OCI-LY3 (cell line): ENCODE data around the gene TEX14.

ENCODE experiments used
- H2AFZ ChIP-seq: fragments of 200-600, 300-600 bp; shearing (Covaris generic); 2 replicates; pipeline ENCODE4 v1.6.0; 2014; ENCODE audit warnings: antibody characterized with exemption, low read depth, low read length
- H3K27ac ChIP-seq: fragments of 200-600, 300-600 bp; sonication (generic); 2 replicates; pipeline ENCODE4 v1.5.1; 2014; ENCODE audit warnings: mild to moderate bottlenecking, low read length, moderate library complexity, mixed read lengths
- H3K27me3 ChIP-seq: fragments of 200-600, 300-600 bp; sonication (generic); 2 replicates; pipeline ENCODE4 v1.6.1; 2014; ENCODE audit warnings: low read depth, low read length, mixed read lengths
- H3K36me3 ChIP-seq: fragments of 200-600, 300-600 bp; sonication (generic); replicated peaks from 2 replicates; pipeline ENCODE3; 2014; ENCODE audit warnings: low read depth, low read length, mixed read lengths
- H3K4me1 ChIP-seq: fragments of 300-600, 200-600 bp; sonication (generic); 2 replicates; pipeline ENCODE4 v1.6.1; 2014; ENCODE audit warnings: low read length, mixed read lengths
- H3K4me2 ChIP-seq: fragments of 200-600, 300-600 bp; sonication (generic); 2 replicates; pipeline ENCODE4 v1.6.1; 2014; ENCODE audit warnings: low read length, mixed read lengths
- H3K4me3 ChIP-seq: fragments of 300-600, 200-600 bp; sonication (generic); 2 replicates; pipeline ENCODE4 v1.5.1; 2014; ENCODE audit warnings: antibody characterized with exemption, mild to moderate bottlenecking, low read length, moderate library complexity
- H3K79me2 ChIP-seq: fragments of 300-600, 200-600 bp; shearing (Covaris generic); 2 replicates; pipeline ENCODE4 v1.6.1; 2014; ENCODE audit warnings: mild to moderate bottlenecking, low read length, mixed read lengths
- H3K9ac ChIP-seq: fragments of 300-600, 200-600 bp; shearing (Covaris generic); 2 replicates; pipeline ENCODE4 v1.6.0; 2014; ENCODE audit warnings: mild to moderate bottlenecking, low read length, moderate library complexity
- H3K9me3 ChIP-seq: fragments of 200-600, 300-600 bp; shearing (Covaris generic); 2 replicates; pipeline ENCODE4 v1.6.1; 2014; ENCODE audit warnings: low read length, mixed read lengths; ENCODE audit not compliant: insufficient read depth
- H4K20me1 ChIP-seq: fragments of 200-600, 300-600 bp; sonication (generic); 2 replicates; pipeline ENCODE4 v1.6.1; 2016; ENCODE audit warnings: low read length, mixed read lengths; ENCODE audit not compliant: insufficient read depth
- EZH2phosphoT487 ChIP-seq: fragments of 200-600 bp; shearing (Covaris generic); IDR thresholded peaks from 2 replicates; pipeline ENCODE4 v1.6.1; 2018; ENCODE audit warnings: antibody characterized with exemption, mixed run types, low read depth
- TF ChIP-seq, protein P1 (sequence below): fragments of 200-600, 300-600 bp; sonication (generic); IDR thresholded peaks from 2 replicates; pipeline ENCODE4 v1.5.1; 2014; ENCODE audit warnings: antibody characterized with exemption, low read length, low read depth

Gene TEX14

DNA sequence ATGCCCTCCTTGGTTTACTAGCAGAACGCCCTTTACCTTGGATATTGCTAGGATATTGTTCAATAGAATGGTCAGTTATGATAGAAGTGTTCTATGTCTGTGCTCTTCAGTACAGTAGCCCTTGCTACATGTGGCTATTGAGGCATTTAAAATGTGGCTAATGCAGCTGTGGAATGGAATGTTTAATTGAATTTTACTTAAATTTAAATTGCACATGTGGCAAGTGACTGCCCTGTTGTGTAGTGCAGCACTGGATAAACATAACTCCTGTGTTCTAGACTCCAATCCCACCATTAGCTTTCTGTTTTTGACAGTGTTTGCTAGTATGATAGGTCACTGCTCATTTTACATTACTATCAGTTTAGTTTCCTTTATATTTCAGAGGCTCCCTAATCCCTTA is 30.4 kb upstream of the TEX14 start:
- Histone ChIP-seq H3K4me3 (no peak overlapping the region), H3K27ac (no peak overlapping the region)

DNA sequence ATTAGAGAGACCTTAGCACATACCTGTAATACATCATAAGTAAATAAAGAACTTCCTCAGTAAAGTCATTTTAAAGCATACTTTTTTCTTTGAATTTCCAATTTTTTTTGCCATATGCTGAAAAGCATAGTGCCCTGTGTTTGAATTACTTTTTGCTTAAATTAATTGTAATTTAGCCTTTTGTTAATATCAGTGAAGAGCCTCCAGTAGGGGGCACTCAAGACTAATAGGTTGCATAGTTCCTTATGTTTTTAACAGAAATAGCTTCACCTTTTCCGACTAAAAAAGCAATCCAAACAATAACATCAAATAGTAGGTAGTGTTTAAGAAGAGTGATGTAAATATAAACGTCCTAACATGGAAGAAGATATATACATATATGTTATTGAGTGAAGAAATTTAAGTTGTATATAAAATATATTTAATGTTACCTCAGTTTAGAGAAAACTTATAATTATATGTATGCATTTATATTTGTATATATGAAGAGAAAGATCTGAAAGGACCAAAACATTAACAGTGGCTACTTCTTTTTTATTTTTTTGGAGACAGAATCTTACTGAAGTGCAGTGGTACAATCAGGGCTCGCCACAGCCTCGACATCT is 19.2 kb upstream of the TEX14 start:
- Histone ChIP-seq H3K79me2 (no peaks in the 10 kb centered on the region), H3K9ac (no peak overlapping the region), H4K20me1 (0 out of 2 replicates have a peak, but pooled peaks cover 4% of the 10 kb centered on the region), H3K9me3 (no peaks in the 10 kb centered on the region), H3K36me3 (peaks cover 26% of the 10 kb centered on the region), H3K27ac (no peak overlapping the region), H3K4me1 (peaks cover 23% of the 10 kb centered on the region), H3K4me3 (no peak overlapping the region), H2AFZ (no peak overlapping the region), H3K27me3 (no peaks in the 10 kb centered on the region), H3K4me2 (no peak overlapping the region)
- TF ChIP-seq, protein P1, sequence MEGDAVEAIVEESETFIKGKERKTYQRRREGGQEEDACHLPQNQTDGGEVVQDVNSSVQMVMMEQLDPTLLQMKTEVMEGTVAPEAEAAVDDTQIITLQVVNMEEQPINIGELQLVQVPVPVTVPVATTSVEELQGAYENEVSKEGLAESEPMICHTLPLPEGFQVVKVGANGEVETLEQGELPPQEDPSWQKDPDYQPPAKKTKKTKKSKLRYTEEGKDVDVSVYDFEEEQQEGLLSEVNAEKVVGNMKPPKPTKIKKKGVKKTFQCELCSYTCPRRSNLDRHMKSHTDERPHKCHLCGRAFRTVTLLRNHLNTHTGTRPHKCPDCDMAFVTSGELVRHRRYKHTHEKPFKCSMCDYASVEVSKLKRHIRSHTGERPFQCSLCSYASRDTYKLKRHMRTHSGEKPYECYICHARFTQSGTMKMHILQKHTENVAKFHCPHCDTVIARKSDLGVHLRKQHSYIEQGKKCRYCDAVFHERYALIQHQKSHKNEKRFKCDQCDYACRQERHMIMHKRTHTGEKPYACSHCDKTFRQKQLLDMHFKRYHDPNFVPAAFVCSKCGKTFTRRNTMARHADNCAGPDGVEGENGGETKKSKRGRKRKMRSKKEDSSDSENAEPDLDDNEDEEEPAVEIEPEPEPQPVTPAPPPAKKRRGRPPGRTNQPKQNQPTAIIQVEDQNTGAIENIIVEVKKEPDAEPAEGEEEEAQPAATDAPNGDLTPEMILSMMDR, result peak; percentile 88
- no peak for TF ChIP-seq EZH2phosphoT487

More for the DNA sequence above, 30.4 kb upstream of the TEX14 start:
- Histone ChIP-seq H3K9ac (no peak overlapping the region), H3K27me3 (no peaks in the 10 kb centered on the region), H3K9me3 (no peaks in the 10 kb centered on the region), H4K20me1 (no peaks in the 10 kb centered on the region), H3K4me2 (no peak overlapping the region), H2AFZ (no peak overlapping the region), H3K79me2 (no peaks in the 10 kb centered on the region), H3K36me3 (peaks cover 8% of the 10 kb centered on the region), H3K4me1 (peaks cover 7% of the 10 kb centered on the region)
- TF ChIP-seq, protein P1, result no peak
- no peak for TF ChIP-seq EZH2phosphoT487

DNA sequence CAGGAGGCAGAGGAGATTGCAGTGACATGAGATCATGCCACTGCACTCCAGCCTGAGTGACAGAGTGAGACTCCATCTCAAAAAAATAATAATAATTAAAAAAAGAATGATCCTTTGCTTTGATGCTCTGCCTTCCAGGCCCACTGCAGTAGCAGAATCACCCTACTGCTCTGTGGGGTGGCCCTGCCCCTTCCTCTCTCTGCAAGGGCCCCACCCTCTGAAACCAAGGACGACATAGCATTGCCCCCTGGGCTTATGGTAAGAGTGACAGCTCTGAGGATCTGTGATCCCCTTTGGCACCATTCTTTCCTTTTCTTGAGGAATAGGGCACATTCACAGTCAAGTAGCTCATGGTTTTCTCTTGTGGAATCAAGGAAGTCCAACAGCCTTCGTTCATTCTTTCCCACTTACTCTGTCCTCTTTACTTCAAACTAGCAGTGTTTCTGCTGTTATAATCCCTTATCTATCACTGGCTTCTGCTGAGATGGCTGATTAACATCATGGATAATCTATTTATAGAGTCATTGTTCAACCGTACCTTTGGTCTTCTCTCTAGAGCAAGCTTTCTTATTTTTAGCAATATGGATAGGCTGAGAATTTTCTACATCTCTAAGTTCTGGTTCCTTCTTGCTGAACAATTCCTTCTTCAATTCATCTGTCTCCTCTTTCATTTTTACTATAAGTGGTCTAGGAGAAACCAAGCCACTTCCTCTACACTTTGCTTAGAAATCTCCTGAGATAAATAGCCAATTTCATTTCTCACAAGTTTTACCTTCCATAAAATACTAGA is 14.7 kb upstream of the TEX14 start:
- Histone ChIP-seq H2AFZ (no peak overlapping the region), H3K4me1 (peaks cover 41% of the 10 kb centered on the region), H3K9ac (peak overlapping the region; percentile 24; the same call in 1 of the 2 replicates), H3K4me2 (peak overlapping the region; percentile 70), H3K27me3 (no peaks in the 10 kb centered on the region), H4K20me1 (0 out of 2 replicates have a peak, but pooled peaks cover 4% of the 10 kb centered on the region), H3K27ac (peak overlapping the region; percentile 63), H3K4me3 (peak overlapping the region; percentile 30), H3K79me2 (no peaks in the 10 kb centered on the region), H3K9me3 (no peaks in the 10 kb centered on the region), H3K36me3 (peaks cover 35% of the 10 kb centered on the region)
- TF ChIP-seq EZH2phosphoT487, result no peak
- TF ChIP-seq, protein P1, result no peak

DNA sequence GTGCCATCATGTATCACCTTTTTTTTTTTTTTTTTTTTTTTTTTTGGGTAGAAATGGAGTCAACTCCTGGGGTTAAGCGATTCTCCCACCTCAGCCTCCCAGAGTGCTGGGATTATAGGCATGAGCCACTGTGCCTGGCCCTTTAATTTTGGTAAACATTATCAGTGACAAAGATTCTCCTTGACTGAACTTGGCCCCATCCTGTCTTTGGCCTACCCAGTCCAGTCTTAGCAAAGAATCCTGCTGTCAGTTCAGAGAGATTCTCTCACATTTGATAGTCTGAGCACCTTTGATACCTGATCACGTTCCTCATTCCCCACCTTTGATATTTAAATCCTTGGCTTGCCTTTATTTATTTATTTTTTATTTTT is 12.1 kb upstream of the TEX14 start:
- Histone ChIP-seq H3K9ac (no peak overlapping the region), H3K27me3 (no peaks in the 10 kb centered on the region), H3K4me1 (peaks cover 43% of the 10 kb centered on the region), H3K36me3 (peaks cover 41% of the 10 kb centered on the region), H4K20me1 (0 out of 2 replicates have a peak, but pooled peaks cover 4% of the 10 kb centered on the region), H3K9me3 (no peaks in the 10 kb centered on the region), H3K4me2 (no peak overlapping the region), H3K79me2 (no peaks in the 10 kb centered on the region), H3K4me3 (no peak overlapping the region), H3K27ac (no peak overlapping the region), H2AFZ (no peak overlapping the region)
- no peak for TF ChIP-seq EZH2phosphoT487
- TF ChIP-seq, protein P1, result no peak
